Gastrocnemius medialis (tissue), 4 donors: ENCODE results near the gene PSPH.

ENCODE experiments used
- POLR2A ChIP-seq, 2 donors: fragments of 450-650 bp; IDR thresholded peaks; one replicate each; pipeline ENCODE4 v1.6.1; 2017; ENCODE audit warnings: antibody characterized with exemption in 2 of 2, mild to moderate bottlenecking in 2 of 2, moderate library complexity in 2 of 2
- TF ChIP-seq, protein P1 (sequence below), 5 experiments: fragments of 450-650 bp in 3 of 5; fragments of 200-600 bp in 2 of 5; sonication (generic) in 2 of 5; IDR thresholded peaks in 4 of 5; conservative IDR thresholded peaks in 1 of 5; 1 replicate in 4 of 5; 2 replicates in 1 of 5; pipeline ENCODE4 v1.5.1; 2016 to 2019; ENCODE audit warnings: antibody characterized with exemption in 5 of 5, mild to moderate bottlenecking in 3 of 5, moderate library complexity in 3 of 5

GRCh38 chr7:56097700-56098099, 46.5 kb upstream of the PSPH start:
- TF ChIP-seq, protein P1, sequence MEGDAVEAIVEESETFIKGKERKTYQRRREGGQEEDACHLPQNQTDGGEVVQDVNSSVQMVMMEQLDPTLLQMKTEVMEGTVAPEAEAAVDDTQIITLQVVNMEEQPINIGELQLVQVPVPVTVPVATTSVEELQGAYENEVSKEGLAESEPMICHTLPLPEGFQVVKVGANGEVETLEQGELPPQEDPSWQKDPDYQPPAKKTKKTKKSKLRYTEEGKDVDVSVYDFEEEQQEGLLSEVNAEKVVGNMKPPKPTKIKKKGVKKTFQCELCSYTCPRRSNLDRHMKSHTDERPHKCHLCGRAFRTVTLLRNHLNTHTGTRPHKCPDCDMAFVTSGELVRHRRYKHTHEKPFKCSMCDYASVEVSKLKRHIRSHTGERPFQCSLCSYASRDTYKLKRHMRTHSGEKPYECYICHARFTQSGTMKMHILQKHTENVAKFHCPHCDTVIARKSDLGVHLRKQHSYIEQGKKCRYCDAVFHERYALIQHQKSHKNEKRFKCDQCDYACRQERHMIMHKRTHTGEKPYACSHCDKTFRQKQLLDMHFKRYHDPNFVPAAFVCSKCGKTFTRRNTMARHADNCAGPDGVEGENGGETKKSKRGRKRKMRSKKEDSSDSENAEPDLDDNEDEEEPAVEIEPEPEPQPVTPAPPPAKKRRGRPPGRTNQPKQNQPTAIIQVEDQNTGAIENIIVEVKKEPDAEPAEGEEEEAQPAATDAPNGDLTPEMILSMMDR (IDR thresholded peaks at IDR 0.05 in 4 of 5, conservative IDR thresholded peaks at IDR 0.05 in 1 of 5) = no peak
- TF ChIP-seq POLR2A (IDR thresholded peaks at IDR 0.05) = no peak
